Measurements from ENCODE around the gene LIPT2. TPM values are rescaled to one million over a fixed set of nuclear protein-coding genes. Genes with fewer than 3 reads are reported as not detected.
"Not testable (repeated sequence)": the region's sequence is repeated elsewhere in the genome, so short reads cannot be mapped to it uniquely, and the experiment has no call there.

The LIPT2 gene
- total and polyA plus RNA-seq, 2 of the 4 experiments (the other 2 are of a cell fraction), result 1.7 to 2.9 TPM

DNA sequence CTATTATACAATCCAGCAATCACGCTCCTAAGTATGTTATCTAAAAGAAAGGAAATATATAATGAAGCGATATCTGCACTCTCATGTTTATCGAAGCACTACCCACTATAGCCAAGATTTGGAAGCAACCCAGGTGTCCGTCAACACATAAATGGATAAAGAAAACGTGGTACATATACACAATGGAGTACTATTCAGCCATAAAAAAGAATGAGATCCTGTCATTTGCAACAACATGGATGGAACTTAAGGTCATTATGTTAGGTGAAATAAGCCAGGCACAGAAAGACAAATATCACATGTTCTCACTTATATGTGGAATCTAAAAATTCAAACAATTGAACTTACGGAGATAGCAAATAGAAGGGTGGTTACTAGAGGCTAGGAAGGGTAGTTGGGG lies 24.1 kb upstream of the LIPT2 start:
- no CpG with 5 or more reads among the region's 6 CpGs for WGBS, 2 experiments (ENCODE audit: extremely low coverage in 2 of 2, insufficient read length in 1 of 2)

More for the DNA sequence above, 24.1 kb upstream of the LIPT2 start:
- H3K79me1 ChIP-seq (ENCODE audit: low read depth in 1 of 2, low read length in 2 of 2); H3K36me3 ChIP-seq (ENCODE audit: control insufficient read depth, insufficient read depth, low read length); ATAC-seq (ENCODE audit: low read depth); H2BK120ac ChIP-seq (ENCODE audit: low read depth, low read length); DNase-seq; H3K56ac ChIP-seq (ENCODE audit: extremely low read depth, insufficient read depth, low read length); H2AFZ ChIP-seq (replicated peaks; ENCODE audit: low read length, poor library complexity); H3K14ac ChIP-seq (replicated peaks; ENCODE audit: low read depth, low read length); H4K20me1 ChIP-seq (ENCODE audit: insufficient read depth, low read length); in situ Hi-C loops (cut with MboI; ENCODE audit: low sequenced_read_pairs); H3K27ac ChIP-seq (ENCODE audit: insufficient read depth, low read length); H4K5ac ChIP-seq (ENCODE audit: low read depth, low read length); H2BK20ac ChIP-seq (ENCODE audit: low read depth, low read length); H3K9ac ChIP-seq (ENCODE audit: low read depth, low read length); H2AK5ac ChIP-seq (ENCODE audit: low read depth, low read length); H3K4me2 ChIP-seq (ENCODE audit: low read depth, low read length); H3K23ac ChIP-seq (ENCODE audit: low read depth, low read length); H2BK5ac ChIP-seq (ENCODE audit: low read depth, low read length, poor library complexity, severe bottlenecking); H3K9me3 ChIP-seq (ENCODE audit: control insufficient read depth, insufficient read depth, low read length); H3K4me3 ChIP-seq (ENCODE audit: insufficient read depth, low read depth, low read length); H2AK9ac ChIP-seq (replicated peaks; ENCODE audit: low read depth, low read length, poor library complexity); POLR2A ChIA-PET (ENCODE audit: unreplicated experiment); H4K91ac ChIP-seq (ENCODE audit: insufficient read depth, low read depth, low read length); H3K4ac ChIP-seq (ENCODE audit: low read depth, low read length); H3K9me1 ChIP-seq (ENCODE audit: insufficient read depth, low read length); H4K8ac ChIP-seq (ENCODE audit: low read depth in 2 of 2, low read length in 2 of 2); H2BK15ac ChIP-seq (ENCODE audit: low read depth, low read length); H3K18ac ChIP-seq (ENCODE audit: low read depth, low read length); H3K4me1 ChIP-seq (ENCODE audit: control insufficient read depth, insufficient read depth, low read length); intact Hi-C loops (cut with micrococcal nuclease); dilution Hi-C loops (cut with HindIII; ENCODE audit: low sequenced_read_pairs, unreplicated experiment); BruUV-seq (replicated peaks): not testable (repeated sequence)
- H3K27me3 ChIP-seq (ENCODE audit: control insufficient read depth, insufficient read depth, low read length), result peaks cover 28% of the 10 kb centered on the region
- CTCF ChIA-PET, result interaction anchor here (1.1 kb wide), 1 partner anchor 64 kb away, joined by 3 read pairs; no protein-coding TSS in a partner anchor

Measured in IMR-90 (cell line).